Fibroblast of lung (primary cell): ENCODE results near the gene GRK1. TPM values are rescaled to one million over a fixed set of nuclear protein-coding genes. Genes with fewer than 3 reads are reported as not detected.

Experiments
- DNase-seq, 2 donors: peaks; one replicate each; pipeline versions ENCODE4 v3.0.0 to v3.0.0-alpha.2; 2010; ENCODE audit warnings: low read depth in 2 of 2
- H2AFZ ChIP-seq: 2 replicates; pipeline ENCODE4 v1.5.1; 2012; ENCODE audit warnings: low read length, control low read depth, inconsistent platforms
- H3K27ac ChIP-seq: 2 replicates; pipeline ENCODE4 v1.5.1; 2011; ENCODE audit warnings: low read length, control low read depth; ENCODE audit not compliant: insufficient read depth
- H3K27me3 ChIP-seq: 2 replicates; pipeline ENCODE4 v1.5.1; 2011; ENCODE audit warnings: mild to moderate bottlenecking, low read length; ENCODE audit not compliant: control insufficient read depth, insufficient read depth
- H3K36me3 ChIP-seq: 2 replicates; pipeline ENCODE4 v1.5.1; 2011; ENCODE audit warnings: low read length; ENCODE audit not compliant: control insufficient read depth, insufficient read depth
- H3K4me1 ChIP-seq: 2 replicates; pipeline ENCODE4 v1.5.1; 2011; ENCODE audit warnings: low read length; ENCODE audit not compliant: control insufficient read depth, insufficient read depth; ENCODE audit errors: extremely low read depth
- H3K4me2 ChIP-seq: 2 replicates; pipeline ENCODE4 v1.5.1; 2011; ENCODE audit warnings: low read length, control low read depth; ENCODE audit not compliant: insufficient read depth; ENCODE audit errors: extremely low read depth
- H3K4me3 ChIP-seq, 4 experiments: fragments of 200-600 bp in 1 of 4; sonication (generic) in 1 of 4; replicated peaks in 1 of 4; 2 replicates each; pipeline ENCODE4 v1.5.1; 2011 to 2016; ENCODE audit warnings: low read length in 4 of 4, low read depth in 3 of 4, mild to moderate bottlenecking in 3 of 4, control low read depth in 2 of 4, inconsistent platforms in 1 of 4, mixed read lengths in 1 of 4; ENCODE audit not compliant: insufficient read depth in 1 of 4; ENCODE audit errors: control extremely low read depth in 1 of 4
- H3K79me2 ChIP-seq: 2 replicates; pipeline ENCODE4 v1.5.1; 2012; ENCODE audit warnings: mild to moderate bottlenecking, low read length, inconsistent platforms; ENCODE audit not compliant: control insufficient read depth, insufficient read depth
- H3K9ac ChIP-seq: 2 replicates; pipeline ENCODE4 v1.5.1; 2011; ENCODE audit warnings: mild to moderate bottlenecking, low read length, control low read depth; ENCODE audit not compliant: insufficient read depth
- H3K9me3 ChIP-seq: 2 replicates; pipeline ENCODE4 v1.5.1; 2012; ENCODE audit warnings: low read depth, low read length; ENCODE audit not compliant: control insufficient read depth, insufficient read depth
- H4K20me1 ChIP-seq: 2 replicates; pipeline ENCODE4 v1.5.1; 2011; ENCODE audit warnings: low read length; ENCODE audit not compliant: control insufficient read depth, insufficient read depth; ENCODE audit errors: extremely low read depth
- CTCF ChIP-seq, 2 donors: IDR thresholded peaks in 1 of 2; conservative IDR thresholded peaks in 1 of 2; 1 replicate in 1 of 2; 2 replicates in 1 of 2; pipeline ENCODE4 v1.5.1; 2011 to 2012; ENCODE audit warnings: low read length in 2 of 2, control low read depth in 1 of 2, inconsistent platforms in 1 of 2, low read depth in 1 of 2, mild to moderate bottlenecking in 1 of 2
- EZH2 ChIP-seq: IDR thresholded peaks from 2 replicates; pipeline ENCODE4 v1.5.1; 2012; ENCODE audit warnings: low read length, control low read depth, mild to moderate bottlenecking; ENCODE audit errors: missing control alignments
- polyA plus RNA-seq, 2 donors: library from polyadenylated mRNA; depleted of rRNA in 1 of 2; stranded (reverse) in 1 of 2; unstranded in 1 of 2; fragments of >200 nt; gene quantifications; 2 replicates each; pipeline ENCODE4 v1.2.1, GENCODE V29; 2011 to 2012; ENCODE audit warnings: missing spikeins in 1 of 2
- total RNA-seq: library from RNA; depleted of rRNA; stranded (reverse); fragments of >200 nt; gene quantifications from 2 replicates; pipeline ENCODE4 v1.2.1, GENCODE V29; 2014

GRK1 gene
- total and polyA plus RNA-seq, 2 donors (not counting 1 experiment from before 2014, with no cell fraction given), result 0.17 TPM; not detected in 1

GRCh38 chr13:113645329-113645728 is 21.7 kb upstream of the GRK1 start:
- H3K9me3 ChIP-seq, result no peaks in the 10 kb centered on the region
- H3K27ac ChIP-seq, result no peak overlapping the region
- no peaks in the 10 kb centered on the region for H4K20me1 ChIP-seq
- no peak for DNase-seq
- no peak overlapping the region for H3K9ac ChIP-seq
- no peak overlapping the region for H3K4me3 ChIP-seq
- H3K36me3 ChIP-seq, result peaks cover 2% of the 10 kb centered on the region
- TF ChIP-seq CTCF (conservative IDR thresholded peaks at IDR 0.05 in 1 of 2, IDR thresholded peaks at IDR 0.05 in 1 of 2; ENCODE audit: low read depth in 1 of 2, low read length in 2 of 2), result no peak
- no peak for TF ChIP-seq EZH2
- no peaks in the 10 kb centered on the region for H3K27me3 ChIP-seq
- no peak overlapping the region for H2AFZ ChIP-seq
- no peak overlapping the region for H3K4me2 ChIP-seq
- no peaks in the 10 kb centered on the region for H3K79me2 ChIP-seq
- no peaks in the 10 kb centered on the region for H3K4me1 ChIP-seq

GRCh38 chr13:113646376-113646775 is 20.6 kb upstream of the GRK1 start:
- Histone ChIP-seq H3K4me1 (no peaks in the 10 kb centered on the region), H3K27me3 (no peaks in the 10 kb centered on the region), H2AFZ (no peak overlapping the region), H3K4me3 (no peak overlapping the region), H3K4me2 (no peak overlapping the region), H4K20me1 (no peaks in the 10 kb centered on the region), H3K79me2 (no peaks in the 10 kb centered on the region), H3K9me3 (no peaks in the 10 kb centered on the region), H3K36me3 (peaks cover 2% of the 10 kb centered on the region), H3K27ac (no peak overlapping the region), H3K9ac (no peak overlapping the region)
- no peak for DNase-seq
- no peak for TF ChIP-seq EZH2

GRCh38 chr13:113646921-113647340 is 20.1 kb upstream of the GRK1 start:
- Histone ChIP-seq H2AFZ (no peak overlapping the region), H4K20me1 (no peaks in the 10 kb centered on the region), H3K79me2 (no peaks in the 10 kb centered on the region), H3K27ac (no peak overlapping the region), H3K9me3 (no peaks in the 10 kb centered on the region), H3K36me3 (no peaks in the 10 kb centered on the region), H3K27me3 (no peaks in the 10 kb centered on the region), H3K4me2 (no peak overlapping the region), H3K9ac (no peak overlapping the region), H3K4me1 (no peaks in the 10 kb centered on the region), H3K4me3 (no peak overlapping the region)
- no peak for DNase-seq
- no peak for TF ChIP-seq EZH2
- no peak for TF ChIP-seq CTCF (conservative IDR thresholded peaks at IDR 0.05 in 1 of 2, IDR thresholded peaks at IDR 0.05 in 1 of 2; ENCODE audit: low read depth in 1 of 2, low read length in 2 of 2)
